ENCODE measurements around the gene UBA52.

GRCh38 chr19:18613589-18614234 is 42.1 kb downstream of the UBA52 start:
- no peak for TF ChIP-seq CTCF (conservative IDR thresholded peaks at IDR 0.05 in 1 of 2, IDR thresholded peaks at IDR 0.05 in 1 of 2; ENCODE audit: extremely low read depth in 1 of 2, insufficient read depth in 1 of 2, low read depth in 1 of 2, low read length in 2 of 2)
- no peak for TF ChIP-seq EZH2 (IDR thresholded peaks at IDR 0.05; ENCODE audit: borderline replicate concordance, low read length)
